T-helper 2 cell treated with Interferon-gamma antibody and Interleukin-4, amounts not matched to agents 5 μg/mL and 100 μg/mL, for 36 hours (primary cell): ENCODE results near the gene CHST13.
A peak's percentile ranks its signal among the peaks of the same experiment; 100 is the strongest.

Source experiments
- DNase-seq: peaks from one replicate; pipeline ENCODE4 v3.0.0; 2021; ENCODE audit warnings: low spot score
- H3K27ac Mint-ChIP-seq: one replicate; pipeline ENCODE4 v1.8.0; 2021; ENCODE audit warnings: mild to moderate bottlenecking, mixed read lengths
- H3K27me3 Mint-ChIP-seq: one replicate; pipeline ENCODE4 v1.8.0; 2021; ENCODE audit warnings: low read depth, mixed read lengths
- H3K36me3 Mint-ChIP-seq: one replicate; pipeline ENCODE4 v1.8.0; 2021; ENCODE audit warnings: low read depth, mixed read lengths
- H3K4me1 Mint-ChIP-seq: one replicate; pipeline ENCODE4 v1.8.0; 2021; ENCODE audit warnings: low read depth, mixed read lengths
- H3K4me3 Mint-ChIP-seq: one replicate; pipeline ENCODE4 v1.8.0; 2022; ENCODE audit warnings: mild to moderate bottlenecking, moderate library complexity, mixed read lengths
- H3K9me3 Mint-ChIP-seq: one replicate; pipeline ENCODE4 v1.8.0; 2021; ENCODE audit warnings: mixed read lengths

The CHST13 gene, protein sequence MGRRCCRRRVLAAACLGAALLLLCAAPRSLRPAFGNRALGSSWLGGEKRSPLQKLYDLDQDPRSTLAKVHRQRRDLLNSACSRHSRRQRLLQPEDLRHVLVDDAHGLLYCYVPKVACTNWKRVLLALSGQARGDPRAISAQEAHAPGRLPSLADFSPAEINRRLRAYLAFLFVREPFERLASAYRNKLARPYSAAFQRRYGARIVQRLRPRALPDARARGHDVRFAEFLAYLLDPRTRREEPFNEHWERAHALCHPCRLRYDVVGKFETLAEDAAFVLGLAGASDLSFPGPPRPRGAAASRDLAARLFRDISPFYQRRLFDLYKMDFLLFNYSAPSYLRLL

DNA sequence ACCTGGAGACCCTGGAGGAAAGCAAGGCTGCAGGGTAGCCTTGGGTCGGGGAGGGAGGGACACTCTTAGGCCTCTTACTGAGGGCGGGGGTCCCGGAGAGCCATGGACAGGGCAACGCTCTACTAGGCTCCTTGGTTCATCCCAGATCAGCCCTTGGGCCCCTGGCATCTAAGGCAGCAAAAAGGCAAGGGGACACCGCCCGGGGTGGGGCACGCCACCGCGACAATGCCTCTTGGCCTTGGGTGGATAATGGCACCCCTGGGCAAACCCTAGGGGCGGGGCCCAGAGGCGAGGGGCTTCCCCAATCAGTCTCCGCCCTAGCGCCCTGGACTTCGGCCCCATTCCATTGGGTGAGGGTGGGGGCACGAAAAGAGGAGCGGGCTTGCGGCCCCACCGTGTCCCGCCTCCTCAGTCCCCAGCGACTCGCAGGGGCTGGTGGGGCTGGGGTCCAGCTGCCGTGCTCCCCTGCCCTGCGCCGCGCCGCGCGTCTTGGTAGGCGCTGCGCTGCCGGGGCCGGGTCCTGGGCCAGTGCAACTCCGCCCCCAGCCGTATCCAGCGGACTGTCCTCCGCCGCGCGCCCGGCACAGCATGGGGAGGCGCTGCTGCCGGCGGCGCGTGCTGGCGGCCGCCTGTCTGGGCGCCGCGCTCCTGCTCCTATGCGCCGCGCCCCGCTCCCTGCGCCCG lies at the start of gene CHST13:
TSS of gene CHST13 (plus strand) at position 411 of the 684 bp plus-strand sequence. CDS start at position 589, 178 bp downstream.
- Mint-ChIP-seq H3K27me3 (peaks cover 22% of the 10 kb centered on the region), H3K9me3 (no peaks in the 10 kb centered on the region), H3K4me3 (no peak within 1 kb of the TSS), H3K27ac (no peak within 1 kb of the TSS), H3K4me1 (no peaks in the 10 kb centered on the region), H3K36me3 (no peaks in the 10 kb centered on the region)
- DNase-seq: no peak

DNA sequence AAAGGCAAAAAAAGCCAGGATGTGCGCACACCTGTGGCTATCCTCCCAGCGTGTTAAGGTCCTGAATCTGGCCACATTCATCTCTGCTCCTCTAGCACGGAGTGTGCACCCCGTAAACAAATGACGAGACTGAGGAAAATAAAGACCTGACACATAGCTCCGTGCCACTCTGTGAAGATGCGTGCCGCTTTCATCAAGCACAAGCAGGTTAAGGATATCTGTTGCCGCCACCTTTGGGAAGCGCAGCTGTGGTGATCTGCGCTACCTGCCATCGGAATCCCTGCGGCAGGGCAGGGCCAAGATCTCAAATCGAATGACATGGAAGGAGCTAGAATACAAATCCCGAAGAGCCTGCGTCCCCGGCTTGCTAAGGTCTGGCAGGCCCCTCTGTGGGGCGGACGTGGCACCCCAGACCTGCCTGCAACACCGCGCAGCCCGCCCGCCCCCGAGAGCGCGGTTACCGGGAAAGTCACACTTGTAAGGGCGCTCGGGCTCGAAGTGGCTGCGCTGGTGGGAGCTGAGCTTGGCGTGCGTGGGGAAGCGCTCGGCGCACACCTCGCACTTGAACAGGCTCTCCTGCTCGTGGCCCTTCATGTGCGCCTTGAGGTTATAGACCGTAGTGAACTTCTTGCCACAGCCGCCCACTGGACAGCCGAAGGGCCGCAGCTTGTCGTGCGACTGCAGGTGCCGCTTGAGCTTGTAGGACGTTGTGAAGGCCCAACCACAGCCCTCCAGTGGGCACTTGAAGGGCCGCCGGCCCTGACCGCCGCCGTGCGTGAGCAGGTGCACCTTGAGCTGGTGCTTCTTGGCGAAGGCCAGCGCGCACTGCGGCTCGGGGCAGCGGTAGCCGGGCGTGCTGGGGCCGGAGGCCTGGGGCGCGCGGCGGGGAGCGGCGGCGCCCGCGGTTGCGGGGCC lies 49.2 kb upstream of the CHST13 start:
- H3K36me3 Mint-ChIP-seq: peaks cover 36% of the 10 kb centered on the region
- peaks cover 32% of the 10 kb centered on the region for H3K4me1 Mint-ChIP-seq
- H3K9me3 Mint-ChIP-seq: no peaks in the 10 kb centered on the region

DNA sequence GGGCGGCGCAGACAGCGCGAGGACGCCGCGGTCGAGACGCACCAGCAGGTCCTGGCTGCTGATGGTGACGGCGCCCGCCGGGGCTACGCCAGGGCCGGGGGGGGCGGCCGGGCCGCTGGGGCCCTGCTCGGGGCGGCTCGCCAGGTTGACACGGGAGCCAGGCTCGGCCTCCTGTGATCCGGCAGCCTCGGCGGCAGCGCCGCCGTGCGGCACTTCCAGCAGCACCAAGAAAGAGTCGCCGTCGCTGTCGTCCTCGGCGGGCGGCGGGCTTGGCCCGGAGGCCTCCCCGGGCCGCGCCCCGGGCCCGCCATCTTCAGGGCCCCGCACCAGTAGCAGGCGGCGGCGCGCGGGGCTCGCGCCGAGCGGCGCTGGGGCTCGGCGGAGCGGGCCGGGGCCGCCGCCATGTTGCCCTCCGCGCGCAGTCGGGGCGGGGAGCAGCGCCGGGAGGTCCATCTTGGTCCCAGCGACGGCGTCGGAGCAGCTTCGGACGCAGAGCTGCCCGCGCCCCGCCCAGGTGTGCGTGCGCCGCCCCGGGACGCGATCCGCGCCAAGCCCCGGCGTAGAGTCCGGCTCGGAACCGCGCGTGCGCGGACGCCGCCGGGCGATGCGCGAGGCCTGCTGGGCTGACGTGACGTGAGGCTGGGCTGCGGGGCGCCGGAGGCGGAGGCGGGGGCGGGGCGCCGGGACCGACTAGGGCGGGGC lies 48.4 kb upstream of the CHST13 start, which contains the start of gene ZXDC:
TSS of gene ZXDC (minus strand) at position 479 of the 702 bp plus-strand sequence. CDS start at position 453, 26 bp downstream.
- peak; percentile 93 for DNase-seq
- peak within 1 kb of the TSS; percentile 87 for H3K27ac Mint-ChIP-seq
- H3K36me3 Mint-ChIP-seq: peaks cover 28% of the 10 kb centered on the region
- peaks cover 32% of the 10 kb centered on the region for H3K4me1 Mint-ChIP-seq
- peak within 1 kb of the TSS; percentile 96 for H3K4me3 Mint-ChIP-seq
- no peaks in the 10 kb centered on the region for H3K9me3 Mint-ChIP-seq
- H3K27me3 Mint-ChIP-seq: no peaks in the 10 kb centered on the region

More for the DNA sequence above, 49.2 kb upstream of the CHST13 start:
- Mint-ChIP-seq H3K27ac (peak overlapping the region; percentile 87), H3K4me3 (peak overlapping the region; percentile 96), H3K27me3 (no peaks in the 10 kb centered on the region)
- DNase-seq: peak; percentile 50

DNA sequence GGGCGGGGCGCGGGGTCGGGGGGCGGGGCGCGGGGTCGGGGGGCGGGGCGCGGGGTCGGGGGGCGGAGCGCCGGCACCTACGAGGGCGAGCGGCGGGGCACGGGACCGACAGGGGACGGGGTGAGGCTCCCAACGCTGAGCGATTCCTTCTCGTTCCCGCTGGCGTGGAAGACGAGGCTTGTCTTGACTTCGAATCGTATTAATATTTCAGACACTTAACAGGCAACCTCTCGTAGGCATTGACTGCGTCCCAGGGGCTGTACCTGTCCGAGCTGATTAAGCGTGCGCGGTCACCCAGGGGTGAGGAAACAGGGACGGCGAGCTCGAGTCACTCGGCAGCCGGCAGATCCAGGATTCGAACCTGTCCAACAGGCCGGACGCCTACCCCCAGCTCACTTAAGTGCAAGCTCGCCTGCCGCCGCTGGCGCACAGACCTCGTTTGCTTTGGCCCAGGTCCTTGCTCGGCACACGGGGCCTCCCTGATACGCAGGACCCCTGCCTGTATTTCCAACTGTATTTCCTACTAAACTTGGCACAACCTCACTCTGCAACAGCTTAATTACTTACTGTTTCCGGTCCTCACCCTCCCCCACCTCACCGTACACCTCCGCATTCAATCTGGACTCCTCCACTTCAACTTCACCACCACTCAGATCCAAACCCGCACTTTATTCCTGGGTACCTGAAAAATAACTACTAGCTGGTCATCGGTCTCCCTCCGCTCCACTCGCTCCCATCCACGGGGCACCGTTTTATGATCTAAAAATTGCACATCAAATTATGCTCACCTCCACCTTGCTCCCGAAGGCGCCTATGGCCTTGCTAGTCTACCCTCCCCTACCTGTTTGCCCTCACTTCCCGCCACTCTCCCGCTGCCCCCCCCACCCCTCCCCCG lies 47.5 kb upstream of the CHST13 start:
- Mint-ChIP-seq H3K4me3 (peak overlapping the region; percentile 87), H3K9me3 (no peaks in the 10 kb centered on the region), H3K27ac (peak overlapping the region; percentile 77), H3K36me3 (peaks cover 20% of the 10 kb centered on the region), H3K4me1 (peaks cover 32% of the 10 kb centered on the region), H3K27me3 (no peaks in the 10 kb centered on the region)
- DNase-seq: no peak

DNA sequence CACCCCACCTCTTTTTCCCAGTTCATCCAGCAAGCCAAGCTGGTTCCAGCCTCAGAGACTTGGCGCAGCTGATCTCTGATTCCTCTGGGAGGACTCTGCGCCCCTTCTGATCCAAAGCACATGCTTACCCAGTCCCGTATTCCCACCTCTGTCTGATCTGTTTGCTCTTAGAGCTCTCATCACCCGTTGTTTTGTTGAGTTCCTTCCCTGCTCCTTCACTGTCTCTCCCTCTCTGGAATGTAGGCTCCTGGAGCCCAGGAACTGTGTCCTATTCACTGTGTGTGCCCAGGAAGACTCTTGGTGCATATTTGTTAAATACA lies 46.9 kb upstream of the CHST13 start:
- peaks cover 17% of the 10 kb centered on the region for H3K36me3 Mint-ChIP-seq
- no peaks in the 10 kb centered on the region for H3K9me3 Mint-ChIP-seq
- H3K4me1 Mint-ChIP-seq: peaks cover 32% of the 10 kb centered on the region
- H3K4me3 Mint-ChIP-seq: peak overlapping the region; percentile 87
- H3K27ac Mint-ChIP-seq: peak overlapping the region; percentile 77
- no peak for DNase-seq
- H3K27me3 Mint-ChIP-seq: no peaks in the 10 kb centered on the region

DNA sequence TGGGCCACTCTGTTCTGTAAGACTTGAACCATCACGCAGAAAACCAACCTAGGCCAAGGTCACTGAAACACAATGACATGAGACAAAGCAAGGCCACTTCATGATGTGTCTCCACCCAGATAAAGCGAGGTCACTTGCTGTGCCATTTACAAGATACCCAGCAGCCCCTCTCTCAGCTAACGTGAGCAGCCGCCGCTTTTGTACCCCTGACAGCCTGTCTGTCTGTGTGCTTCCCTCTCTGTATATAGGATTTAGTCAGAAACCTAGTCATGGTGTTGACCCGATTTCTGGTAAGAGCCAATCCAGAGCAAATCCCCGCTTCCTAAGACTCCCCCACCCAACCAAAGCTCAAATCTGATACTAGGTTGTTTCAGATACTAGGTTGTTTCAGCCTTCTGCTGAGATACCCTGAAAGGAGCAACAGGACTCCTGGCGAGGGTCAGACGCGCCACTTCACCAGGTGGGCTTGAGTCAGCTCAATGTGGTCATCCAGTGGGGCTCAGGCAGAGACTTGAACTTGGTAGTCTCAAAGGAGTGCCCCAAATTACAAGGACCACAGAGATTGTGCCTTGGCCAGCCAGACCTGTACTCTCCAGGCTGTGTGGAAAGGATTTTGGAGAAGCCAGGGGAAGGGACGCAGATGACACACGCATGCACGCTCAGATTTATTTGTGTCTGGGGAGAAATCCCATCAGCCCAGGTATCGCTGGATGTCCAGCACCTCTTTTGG lies 45.2 kb upstream of the CHST13 start:
- Mint-ChIP-seq H3K4me1 (peaks cover 15% of the 10 kb centered on the region), H3K27ac (no peak overlapping the region), H3K27me3 (no peaks in the 10 kb centered on the region), H3K4me3 (no peak overlapping the region), H3K36me3 (peaks cover under 1% of the 10 kb centered on the region), H3K9me3 (no peaks in the 10 kb centered on the region)
- no peak for DNase-seq

DNA sequence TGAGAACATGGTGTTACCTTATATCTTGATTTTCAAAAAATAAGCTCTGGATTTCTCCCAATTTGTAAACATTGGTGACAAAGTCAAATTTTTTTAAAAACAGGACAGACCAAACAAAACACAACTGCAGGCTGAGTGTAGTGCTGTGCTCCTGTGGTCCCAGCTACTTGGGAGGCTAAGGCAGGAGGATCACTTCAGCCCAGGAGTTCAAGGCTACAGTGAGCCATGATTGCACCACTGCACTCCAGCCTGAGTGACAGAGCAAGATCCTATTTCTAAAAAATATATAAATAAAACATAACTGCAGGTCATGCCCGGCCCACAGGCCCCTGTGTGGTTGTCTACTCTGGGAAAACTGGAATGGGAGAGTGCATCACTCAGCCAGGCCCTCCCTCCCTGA lies 44.3 kb upstream of the CHST13 start:
- no peaks in the 10 kb centered on the region for H3K36me3 Mint-ChIP-seq
- peaks cover 7% of the 10 kb centered on the region for H3K4me1 Mint-ChIP-seq
- no peak overlapping the region for H3K4me3 Mint-ChIP-seq
- no peak overlapping the region for H3K27ac Mint-ChIP-seq
- no peaks in the 10 kb centered on the region for H3K9me3 Mint-ChIP-seq
- no peaks in the 10 kb centered on the region for H3K27me3 Mint-ChIP-seq
- no peak for DNase-seq

DNA sequence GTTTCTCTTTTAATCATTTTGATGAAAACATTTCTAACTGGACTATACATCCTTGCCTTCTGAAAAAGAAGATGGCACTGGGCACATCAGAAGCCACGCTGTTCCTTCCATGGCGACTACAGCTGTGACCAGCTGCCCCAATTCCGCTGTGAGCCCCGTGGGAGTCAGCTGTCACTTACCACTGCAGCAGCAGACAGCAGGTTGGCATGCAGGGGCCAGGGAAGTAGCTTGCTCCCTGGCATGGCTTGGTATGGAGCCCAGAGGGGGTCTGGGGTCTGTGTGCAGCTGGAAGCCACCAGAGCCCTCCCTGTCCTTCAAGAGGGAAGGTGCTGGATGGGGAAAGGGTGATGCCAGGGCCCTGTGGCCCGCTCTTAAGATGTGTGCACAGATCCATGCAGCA lies 43.7 kb upstream of the CHST13 start:
- Mint-ChIP-seq H3K27ac (no peak overlapping the region), H3K9me3 (no peaks in the 10 kb centered on the region), H3K4me3 (no peak overlapping the region), H3K36me3 (no peaks in the 10 kb centered on the region), H3K27me3 (no peaks in the 10 kb centered on the region), H3K4me1 (peaks cover 7% of the 10 kb centered on the region)
- no peak for DNase-seq

DNA sequence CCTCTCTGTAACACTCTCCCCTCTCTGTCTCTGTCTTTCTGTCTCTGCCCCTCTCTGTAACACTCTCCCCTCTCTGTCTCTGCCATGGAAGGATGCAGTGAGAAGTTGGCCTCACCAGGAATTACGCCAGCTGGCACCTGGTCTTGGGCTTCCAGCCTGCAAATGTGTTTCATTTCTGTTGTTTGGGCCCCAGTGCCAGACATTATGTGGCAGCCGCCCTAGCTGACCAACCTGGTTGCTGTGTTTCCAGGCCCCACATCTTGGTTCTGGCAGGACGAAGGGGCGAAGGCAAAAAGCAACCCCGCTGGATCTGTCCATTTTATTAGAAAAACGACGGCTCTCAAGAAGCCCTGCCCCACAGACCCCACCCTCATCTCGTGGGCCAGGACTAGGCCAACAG lies 43.1 kb upstream of the CHST13 start:
- no peak overlapping the region for H3K4me3 Mint-ChIP-seq
- H3K27ac Mint-ChIP-seq: no peak overlapping the region
- no peaks in the 10 kb centered on the region for H3K27me3 Mint-ChIP-seq
- no peaks in the 10 kb centered on the region for H3K36me3 Mint-ChIP-seq
- no peaks in the 10 kb centered on the region for H3K9me3 Mint-ChIP-seq
- DNase-seq: no peak
- H3K4me1 Mint-ChIP-seq: peaks cover 7% of the 10 kb centered on the region

DNA sequence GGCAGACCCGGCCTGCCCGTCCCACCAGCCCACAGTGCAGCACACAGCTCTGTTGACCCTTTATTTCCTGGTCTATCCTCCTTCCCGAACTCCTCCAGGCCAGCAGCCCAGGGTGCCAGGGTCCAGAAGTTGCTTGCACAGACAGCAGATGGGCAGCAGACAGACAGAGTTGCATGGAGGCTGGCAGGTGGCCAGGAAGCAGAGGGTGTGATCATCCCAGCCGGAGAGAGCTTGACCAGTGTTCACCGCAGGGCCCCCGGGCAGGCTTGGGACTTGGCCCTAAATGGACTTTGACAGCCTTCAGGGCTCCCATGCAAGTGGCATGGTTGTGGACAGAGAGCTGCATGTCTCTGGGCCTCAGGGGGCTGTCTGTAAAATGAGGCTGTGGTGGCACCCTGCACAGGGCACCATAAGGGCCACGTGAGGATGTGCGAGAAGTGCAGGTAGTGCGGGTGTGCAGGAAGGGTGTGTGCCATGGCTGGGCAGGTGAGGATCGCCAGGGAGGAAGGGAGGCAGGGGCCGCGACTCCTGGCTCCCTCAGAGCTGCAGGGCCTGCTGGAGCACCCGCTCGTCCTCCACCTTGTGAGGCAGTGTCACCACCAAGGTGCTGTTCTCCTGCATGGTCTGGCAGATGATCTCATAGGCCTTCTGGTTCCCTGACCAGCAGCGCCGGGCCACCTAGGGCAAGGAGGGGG lies 42.0 kb upstream of the CHST13 start:
- H3K27me3 Mint-ChIP-seq: no peaks in the 10 kb centered on the region
- H3K4me3 Mint-ChIP-seq: no peak overlapping the region
- H3K36me3 Mint-ChIP-seq: no peaks in the 10 kb centered on the region
- H3K9me3 Mint-ChIP-seq: no peaks in the 10 kb centered on the region
- no peak overlapping the region for H3K27ac Mint-ChIP-seq
- no peak for DNase-seq
- H3K4me1 Mint-ChIP-seq: peaks cover 9% of the 10 kb centered on the region

DNA sequence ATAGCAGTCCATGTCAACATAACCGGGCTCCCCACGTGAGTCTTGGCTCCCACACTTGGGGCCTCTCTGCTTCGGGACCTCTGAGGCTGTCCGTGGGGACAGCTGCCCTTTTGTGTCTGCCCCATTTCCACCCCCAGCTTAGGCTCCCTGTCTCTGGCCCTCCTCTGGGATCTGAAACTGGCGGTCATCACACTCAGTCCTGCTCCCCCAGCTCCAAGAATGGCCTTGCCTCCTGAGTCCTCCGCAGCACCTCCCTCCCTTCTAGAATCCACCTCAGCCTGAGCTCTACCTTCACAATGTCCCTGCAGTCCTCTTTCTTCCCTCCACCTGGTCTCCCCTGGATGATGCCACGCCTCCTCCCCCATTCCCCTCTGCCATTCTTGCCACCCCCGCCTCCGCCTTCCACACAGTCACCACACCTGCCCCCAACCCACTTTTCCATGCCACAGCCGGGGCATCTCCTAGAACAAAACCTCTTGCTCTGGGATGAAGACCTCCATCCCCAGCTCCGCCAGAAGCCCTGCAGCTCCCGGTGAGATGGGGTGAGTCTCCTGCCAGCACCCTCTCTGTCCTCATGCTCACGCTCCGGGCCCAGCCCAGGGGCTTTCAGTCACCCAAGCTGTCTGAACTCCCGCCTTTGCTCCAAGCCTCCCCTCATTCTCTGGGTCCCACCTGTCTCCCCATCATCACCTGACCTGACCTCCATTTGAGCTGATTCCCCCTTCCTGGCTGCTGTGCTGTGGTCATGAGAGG lies 41.3 kb upstream of the CHST13 start:
- Mint-ChIP-seq H3K36me3 (no peaks in the 10 kb centered on the region), H3K27me3 (no peaks in the 10 kb centered on the region), H3K9me3 (no peaks in the 10 kb centered on the region), H3K27ac (no peak overlapping the region), H3K4me1 (peaks cover 14% of the 10 kb centered on the region), H3K4me3 (no peak overlapping the region)
- no peak for DNase-seq
